Measurements from ENCODE around the gene AFAP1. TPM values are rescaled to one million over a fixed set of nuclear protein-coding genes. Genes with fewer than 3 reads are reported as not detected.

AFAP1 gene
- total RNA-seq, 1 donor from 2014 or later = 0.24 TPM

DNA sequence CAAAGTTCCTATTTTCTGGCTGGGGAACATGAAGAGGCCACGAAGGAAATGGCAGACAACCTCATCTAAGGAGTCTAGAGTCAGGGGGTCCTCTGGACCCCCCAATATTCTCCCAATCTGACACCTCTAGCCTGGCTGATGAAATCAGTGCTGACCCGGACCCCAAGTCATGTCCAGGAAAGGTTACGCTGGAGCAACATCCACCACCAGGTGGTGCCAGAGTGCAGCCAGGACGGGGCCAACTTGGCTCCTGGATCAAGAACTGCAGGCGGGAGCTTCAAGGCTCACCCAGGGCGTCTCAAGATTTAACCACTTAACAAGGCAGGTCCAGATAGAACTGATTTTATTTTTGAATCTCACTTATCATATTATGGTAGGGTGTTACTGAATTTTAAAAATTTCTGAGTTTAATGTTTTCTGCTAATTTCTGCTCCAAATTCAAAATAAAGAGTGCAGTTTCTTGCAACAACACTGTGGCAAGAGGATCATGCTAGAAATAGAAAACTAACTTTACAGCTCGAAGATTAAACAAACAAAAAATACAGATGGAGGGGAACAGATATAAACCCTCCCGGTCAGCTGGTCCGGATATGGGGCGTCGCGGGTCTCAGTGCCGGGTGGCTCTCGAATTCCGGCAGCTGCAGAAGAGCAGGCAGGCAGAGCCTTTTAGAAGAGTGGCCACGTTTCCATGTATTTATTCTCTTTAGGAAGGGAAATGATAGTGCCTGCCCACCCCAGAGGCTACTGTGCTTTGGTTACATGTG is 135.5 kb downstream of the AFAP1 start:
- Mint-ChIP-seq H3K27me3 (peaks cover 27% of the 10 kb centered on the region), H3K4me3 (no peak overlapping the region), H3K4me1 (no peaks in the 10 kb centered on the region), H3K9me3 (no peaks in the 10 kb centered on the region), H3K27ac (no peak overlapping the region), H3K36me3 (ENCODE audit: low read depth) (no peaks in the 10 kb centered on the region)
- TF ChIP-seq, protein P1, sequence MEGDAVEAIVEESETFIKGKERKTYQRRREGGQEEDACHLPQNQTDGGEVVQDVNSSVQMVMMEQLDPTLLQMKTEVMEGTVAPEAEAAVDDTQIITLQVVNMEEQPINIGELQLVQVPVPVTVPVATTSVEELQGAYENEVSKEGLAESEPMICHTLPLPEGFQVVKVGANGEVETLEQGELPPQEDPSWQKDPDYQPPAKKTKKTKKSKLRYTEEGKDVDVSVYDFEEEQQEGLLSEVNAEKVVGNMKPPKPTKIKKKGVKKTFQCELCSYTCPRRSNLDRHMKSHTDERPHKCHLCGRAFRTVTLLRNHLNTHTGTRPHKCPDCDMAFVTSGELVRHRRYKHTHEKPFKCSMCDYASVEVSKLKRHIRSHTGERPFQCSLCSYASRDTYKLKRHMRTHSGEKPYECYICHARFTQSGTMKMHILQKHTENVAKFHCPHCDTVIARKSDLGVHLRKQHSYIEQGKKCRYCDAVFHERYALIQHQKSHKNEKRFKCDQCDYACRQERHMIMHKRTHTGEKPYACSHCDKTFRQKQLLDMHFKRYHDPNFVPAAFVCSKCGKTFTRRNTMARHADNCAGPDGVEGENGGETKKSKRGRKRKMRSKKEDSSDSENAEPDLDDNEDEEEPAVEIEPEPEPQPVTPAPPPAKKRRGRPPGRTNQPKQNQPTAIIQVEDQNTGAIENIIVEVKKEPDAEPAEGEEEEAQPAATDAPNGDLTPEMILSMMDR (IDR thresholded peaks at IDR 0.05) = no peak
- intact Hi-C loops (cut with micrococcal nuclease) = loop anchor here (2.0 to 5.0 kb wide), 4 partner anchors 373 to 1115 kb away; no protein-coding TSS in a partner anchor
- peak; percentile 61 for DNase-seq
- peak; percentile 69 for ATAC-seq (ENCODE audit: low read depth)
- ChIA-PET POLR2A (interaction anchor here (0.7 kb wide), 1 partner anchor 1115 kb away, joined by 5 read pairs; no protein-coding TSS in a partner anchor), CTCF (interaction anchor here (0.7 to 3.6 kb wide), 9 partner anchors 9 to 1114 kb away, joined by 3 to 29 read pairs (median 5); partner anchors contain the start of gene SH3TC1)

DNA sequence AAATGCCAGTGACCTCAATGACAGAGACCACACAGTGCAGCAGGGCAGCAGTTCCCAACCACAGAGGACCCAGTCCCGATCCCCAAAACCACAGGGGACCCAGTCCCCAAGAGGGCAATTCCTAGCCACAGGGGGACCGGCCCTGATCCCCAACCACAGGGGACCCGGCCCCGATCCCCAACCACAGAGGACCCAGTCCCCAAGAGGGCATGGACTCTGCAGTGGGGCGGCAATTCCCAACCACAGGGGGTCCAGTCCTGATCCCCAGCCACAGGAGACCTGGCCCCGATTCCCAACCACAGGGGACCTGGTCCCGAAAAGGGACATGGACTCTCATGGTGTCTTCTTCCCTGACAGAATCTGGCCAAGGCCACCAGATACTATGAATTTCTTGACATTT is 136.3 kb downstream of the AFAP1 start:
- ATAC-seq (ENCODE audit: low read depth) (no peak), DNase-seq (no peak)
- no peaks in the 10 kb centered on the region for H3K36me3 Mint-ChIP-seq (ENCODE audit: low read depth)
- H3K4me3 Mint-ChIP-seq = no peak overlapping the region
- TF ChIP-seq, protein P1 (IDR thresholded peaks at IDR 0.05) = no peak
- no peaks in the 10 kb centered on the region for H3K9me3 Mint-ChIP-seq
- H3K27ac Mint-ChIP-seq = no peak overlapping the region
- POLR2A ChIA-PET = no interaction called here
- intact Hi-C loops (cut with micrococcal nuclease) = loop anchor here (2.0 to 5.0 kb wide), 3 partner anchors 374 to 1115 kb away; no protein-coding TSS in a partner anchor
- H3K27me3 Mint-ChIP-seq = peaks cover 27% of the 10 kb centered on the region
- no peaks in the 10 kb centered on the region for H3K4me1 Mint-ChIP-seq
- CTCF ChIA-PET = interaction anchor here (1.5 to 3.6 kb wide), 3 partner anchors 30 to 599 kb away, joined by 5 to 29 read pairs (median 6); no protein-coding TSS in a partner anchor

DNA sequence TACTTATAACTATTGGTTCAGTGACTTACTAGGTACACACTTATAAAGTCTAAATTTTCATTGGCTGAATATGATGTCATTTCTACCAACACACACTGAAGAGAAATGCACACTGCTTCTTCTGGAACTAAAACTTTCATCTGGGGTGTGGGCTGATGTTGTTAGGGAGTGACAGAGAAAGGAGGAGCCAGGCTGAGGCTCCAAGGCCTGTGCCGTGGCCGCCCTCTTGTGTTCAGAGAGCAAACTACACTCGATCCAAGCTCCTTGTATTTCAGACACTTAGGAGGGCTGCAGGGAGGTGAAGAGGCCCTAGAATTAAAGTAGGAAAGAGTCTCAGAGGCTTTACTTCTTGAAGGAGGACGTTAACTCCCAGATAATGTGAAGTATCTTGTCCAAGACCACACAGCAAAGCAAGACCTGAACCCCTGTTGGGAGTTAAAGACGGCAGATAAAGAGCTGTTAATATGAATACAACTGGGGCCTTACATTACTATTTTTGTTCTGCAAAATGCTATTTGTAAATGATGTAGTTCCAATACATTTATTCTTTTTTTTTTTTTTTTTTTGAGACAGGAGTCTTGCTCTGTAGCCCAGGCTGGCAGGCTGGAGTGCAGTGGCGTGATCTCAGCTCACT is 137.5 kb downstream of the AFAP1 start:
- peak; percentile 85 for ATAC-seq (ENCODE audit: low read depth)
- ChIA-PET CTCF (interaction anchor here (0.7 to 3.6 kb wide), 13 partner anchors 9 to 1116 kb away, joined by 3 to 29 read pairs (median 4); partner anchors contain the start of gene SH3TC1), POLR2A (no interaction called here)
- intact Hi-C loops (cut with micrococcal nuclease) = loop anchor here (1.0 to 5.0 kb wide), 4 partner anchors 41 to 1117 kb away; no protein-coding TSS in a partner anchor
- Mint-ChIP-seq H3K4me3 (no peak overlapping the region), H3K9me3 (no peaks in the 10 kb centered on the region), H3K27ac (no peak overlapping the region), H3K4me1 (no peaks in the 10 kb centered on the region), H3K36me3 (ENCODE audit: low read depth) (no peaks in the 10 kb centered on the region), H3K27me3 (peaks cover 20% of the 10 kb centered on the region)
- no peak for DNase-seq
- TF ChIP-seq, protein P1 (IDR thresholded peaks at IDR 0.05) = no peak

DNA sequence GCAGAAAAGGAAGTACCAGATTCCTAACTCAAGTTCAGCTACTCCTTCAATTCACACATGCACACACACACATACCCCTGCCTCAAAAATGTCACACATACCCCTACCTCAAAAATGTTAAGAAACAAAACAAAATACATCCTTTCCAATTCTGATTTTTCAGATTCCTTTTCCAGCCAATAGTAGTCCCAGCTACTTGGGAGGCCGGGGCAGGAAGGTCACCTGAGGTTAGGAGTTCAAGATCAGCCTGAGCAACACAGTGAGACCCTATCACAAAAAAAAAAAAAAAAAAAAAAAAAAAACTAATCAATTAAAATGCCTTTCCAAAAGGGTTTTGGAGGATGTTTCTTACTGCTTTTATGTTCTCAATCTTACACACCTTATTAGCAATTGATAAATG is 138.0 kb downstream of the AFAP1 start:
- no peaks in the 10 kb centered on the region for H3K9me3 Mint-ChIP-seq
- no peaks in the 10 kb centered on the region for H3K4me1 Mint-ChIP-seq
- H3K36me3 Mint-ChIP-seq (ENCODE audit: low read depth) = no peaks in the 10 kb centered on the region
- TF ChIP-seq, protein P1 (IDR thresholded peaks at IDR 0.05) = no peak
- ChIA-PET POLR2A (no interaction called here), CTCF (interaction anchor here (1.0 to 3.6 kb wide), 10 partner anchors 9 to 1116 kb away, joined by 3 to 29 read pairs (median 4); partner anchors contain the start of gene SH3TC1)
- H3K27me3 Mint-ChIP-seq = peaks cover 14% of the 10 kb centered on the region
- H3K4me3 Mint-ChIP-seq = no peak overlapping the region
- DNase-seq (no peak), ATAC-seq (ENCODE audit: low read depth) (no peak)
- no peak overlapping the region for H3K27ac Mint-ChIP-seq
- intact Hi-C loops (cut with micrococcal nuclease) = loop anchor here (1.0 to 5.0 kb wide), 4 partner anchors 40 to 1117 kb away; no protein-coding TSS in a partner anchor
